GM21825 (cell line): ENCODE measurements around the gene TMEM263.
"Not testable (repeated sequence)": the region's sequence is repeated elsewhere in the genome, so short reads cannot be mapped to it uniquely, and the experiment has no call there.

Source experiments
- ATAC-seq: cut with Tn5 transposase; IDR thresholded peaks from one replicate; pipeline ENCODE4 v1.9.1; 2021; ENCODE audit warnings: mild to moderate bottlenecking, moderate library complexity; ENCODE audit not compliant: unreplicated experiment

The TMEM263 gene

DNA sequence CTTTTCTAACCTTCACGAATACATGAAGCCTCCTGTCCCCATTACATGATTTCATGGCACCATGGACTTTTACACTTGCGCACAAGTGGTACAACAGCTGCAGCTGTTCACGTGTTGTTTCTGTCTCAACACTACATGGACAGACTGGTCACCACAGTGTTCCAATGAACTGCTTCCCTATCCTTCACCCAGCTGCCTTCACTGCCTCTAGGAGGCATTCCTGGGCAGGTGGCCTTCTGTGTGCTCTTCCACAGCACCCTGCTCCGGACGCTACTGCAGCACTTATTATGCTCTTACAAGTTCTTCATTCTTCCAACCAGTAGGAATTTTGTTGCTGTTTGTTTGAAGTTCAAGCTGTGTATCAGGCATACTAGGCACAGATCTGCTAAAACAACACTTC is 29.8 kb downstream of the TMEM263 start:
- no peak for ATAC-seq

DNA sequence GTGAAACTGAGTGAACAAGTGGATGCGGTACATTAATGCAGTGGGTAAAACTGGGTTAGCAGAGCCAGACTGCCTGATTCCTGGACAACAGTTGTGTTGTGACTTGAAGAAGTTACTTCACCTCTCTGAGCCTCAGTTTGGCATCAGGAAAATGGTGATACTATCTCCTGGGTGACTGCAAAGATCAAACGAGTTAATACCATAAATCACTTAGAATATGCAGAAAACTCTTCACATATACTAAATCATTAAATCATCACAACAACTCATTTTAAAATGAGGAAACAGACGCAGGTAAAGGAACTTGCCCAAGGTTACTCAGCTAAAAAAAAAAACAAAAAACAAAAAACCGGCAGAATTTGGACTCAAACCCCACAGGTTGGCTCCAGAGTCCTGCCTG is 30.4 kb downstream of the TMEM263 start:
- ATAC-seq, result no peak

DNA sequence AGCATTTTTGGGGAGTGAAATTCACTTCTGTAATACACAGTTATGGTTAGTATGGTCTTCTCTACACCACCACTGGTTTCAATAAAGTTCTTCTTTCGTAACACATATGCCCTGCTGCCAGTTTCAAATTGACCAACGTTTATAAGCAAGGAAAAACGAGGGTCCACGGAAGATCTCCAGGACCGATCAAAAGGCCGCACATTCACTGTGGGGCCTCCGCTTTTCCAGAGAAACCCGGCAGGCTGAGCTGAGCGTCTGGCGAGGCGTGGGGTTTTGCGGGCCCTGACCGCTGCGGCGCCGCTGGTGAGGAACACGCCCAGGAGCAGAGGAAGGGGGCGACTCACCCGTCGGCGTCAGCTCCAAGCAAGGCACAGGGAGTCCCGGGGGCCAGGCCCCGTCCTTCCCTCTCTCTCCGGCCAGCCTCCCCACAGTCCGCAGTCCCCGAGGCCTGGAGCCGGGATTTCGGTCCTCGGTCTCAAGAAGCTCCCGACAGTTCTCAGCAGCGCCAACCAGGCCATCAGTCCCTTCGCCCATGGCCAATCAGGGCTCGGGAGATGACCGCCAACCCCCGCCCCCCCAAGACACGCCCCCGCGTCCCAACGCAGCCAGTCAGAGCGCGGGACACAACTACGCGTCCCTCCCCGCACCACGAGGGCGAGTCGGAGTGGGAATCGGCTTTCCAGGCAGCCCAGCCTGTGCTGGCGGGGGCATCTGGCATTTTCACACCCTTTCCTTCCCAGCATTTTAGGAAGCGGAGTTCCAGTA is 31.1 kb downstream of the TMEM263 start, which contains the start of gene MTERF2:
MTERF2 (minus strand) TSS at position 522 of the 765 bp plus-strand sequence. CDS start 8,432 bp downstream, outside the sequence.
- ATAC-seq, result peak; percentile 94

DNA sequence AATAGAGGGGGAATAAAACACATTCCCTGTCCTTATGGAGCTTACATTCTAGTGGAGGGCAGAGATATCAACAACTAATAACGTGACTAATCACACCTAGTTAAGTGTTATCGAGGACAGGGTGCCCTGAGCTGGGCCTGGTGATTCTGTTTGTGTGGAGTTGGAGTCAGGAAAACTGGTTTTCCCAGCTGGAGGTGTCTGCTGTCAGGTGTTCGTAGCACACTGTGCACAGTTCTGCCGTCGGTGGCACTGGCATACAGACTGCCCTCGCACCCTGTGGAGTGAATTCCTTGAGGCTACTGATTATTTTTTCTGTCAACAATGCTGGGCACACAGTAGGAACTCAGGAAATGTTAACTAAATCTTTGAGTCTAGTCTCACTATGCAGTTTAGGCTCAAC is 32.1 kb downstream of the TMEM263 start:
- ATAC-seq, result no peak

DNA sequence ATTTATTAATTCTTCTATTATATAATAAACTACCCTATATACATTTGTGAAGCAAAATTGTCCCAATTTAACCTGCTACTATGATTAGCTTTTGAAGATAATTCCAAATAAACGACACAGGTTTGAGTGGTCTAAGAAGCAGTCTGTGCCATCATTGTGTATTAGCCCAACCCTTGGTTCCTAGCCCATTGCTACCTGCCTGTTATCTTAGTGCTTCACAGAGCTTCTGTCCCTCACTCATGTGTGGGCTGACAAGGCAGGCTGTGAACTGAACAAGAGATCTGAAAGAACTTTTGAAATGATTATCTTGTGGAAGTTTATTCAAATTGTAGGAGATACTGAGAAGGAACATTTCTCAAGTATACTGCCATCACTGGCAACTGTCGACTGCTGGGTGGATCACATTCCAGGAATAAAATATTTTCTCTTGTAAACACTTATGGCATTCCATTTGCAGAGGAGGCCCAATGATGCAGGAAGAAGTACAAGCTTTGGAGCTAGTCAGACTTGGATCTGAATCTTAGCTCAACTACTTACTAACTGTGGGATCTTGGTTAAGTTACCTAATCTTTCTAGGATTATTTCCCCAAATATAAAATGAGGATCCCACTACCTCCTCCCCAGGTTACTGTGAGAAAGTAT is 39.0 kb downstream of the TMEM263 start:
- no peak for ATAC-seq

DNA sequence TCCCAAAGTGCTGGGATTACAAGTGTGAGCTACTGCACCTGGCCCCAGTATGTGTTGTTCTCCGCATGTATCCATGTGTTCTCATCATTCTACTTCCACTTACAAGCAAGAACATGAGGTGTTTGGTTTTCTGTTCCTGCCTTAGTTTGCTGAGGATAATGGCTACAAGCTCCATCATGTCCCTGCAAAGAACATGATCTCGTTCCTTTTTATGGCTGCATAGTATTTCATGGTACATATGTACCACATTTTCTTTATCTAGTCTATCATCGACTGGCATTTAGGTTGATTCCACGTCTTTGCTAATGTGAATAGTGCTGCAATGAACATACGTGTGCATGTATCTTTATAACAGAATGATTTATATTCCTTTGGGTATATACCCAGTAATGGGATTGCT is 40.4 kb downstream of the TMEM263 start:
- ATAC-seq, result not testable (repeated sequence)

DNA sequence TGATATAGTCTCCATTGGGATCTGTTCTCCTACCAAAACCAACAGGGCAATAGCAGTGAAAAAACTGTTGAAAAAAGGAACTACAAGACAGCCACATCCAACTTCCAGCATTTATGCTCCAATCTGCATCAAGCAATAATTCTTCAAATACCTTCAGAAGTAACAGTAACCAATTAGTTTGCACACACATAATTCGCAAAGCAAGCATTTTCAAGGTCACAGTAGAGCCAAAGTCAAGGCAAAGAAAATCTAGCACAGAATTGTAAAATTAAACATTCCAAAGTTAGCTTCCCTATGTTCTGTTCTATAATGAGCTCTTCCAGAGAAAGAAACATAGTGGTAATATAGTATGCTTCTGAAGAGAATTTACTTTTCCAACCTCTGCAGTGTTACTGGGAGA is 42.2 kb downstream of the TMEM263 start:
- ATAC-seq, result no peak

DNA sequence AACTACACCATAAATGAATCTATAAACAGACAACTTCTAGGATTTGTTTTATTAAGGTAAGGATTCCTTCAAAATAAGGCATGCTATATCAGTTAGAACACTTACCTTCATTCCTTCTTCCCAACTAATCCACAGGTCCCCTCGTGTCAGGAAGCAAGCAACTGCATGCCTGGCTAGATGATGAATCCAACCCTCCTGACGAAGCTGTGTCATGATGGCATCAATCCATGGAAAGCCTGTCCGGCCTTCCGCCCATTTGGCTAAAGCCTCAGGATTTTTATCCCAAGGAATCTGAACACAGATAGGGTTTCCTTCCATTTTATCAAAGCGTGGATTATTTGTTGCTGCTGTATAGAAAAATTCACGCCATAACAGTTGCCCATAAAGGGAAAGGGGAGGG is 43.7 kb downstream of the TMEM263 start:
- ATAC-seq, result no peak

DNA sequence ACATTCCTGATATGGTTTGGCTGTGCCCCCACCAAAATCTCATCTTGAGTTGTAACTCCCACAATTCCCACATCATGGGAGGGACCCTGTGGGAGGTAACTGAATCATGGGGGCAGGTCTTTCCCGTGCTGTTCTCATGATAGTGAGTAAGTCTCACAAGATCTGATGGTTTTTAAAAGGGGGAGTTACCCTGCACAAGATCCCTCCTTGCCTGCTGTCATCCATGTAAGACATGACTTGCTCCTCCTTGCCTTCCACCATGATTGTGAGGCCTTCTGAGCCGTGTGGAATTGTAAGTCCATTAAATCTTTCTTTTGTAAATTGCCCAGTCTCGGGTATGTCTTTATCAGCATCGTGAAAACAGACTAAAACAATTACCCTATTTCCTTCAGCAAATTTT is 47.0 kb downstream of the TMEM263 start:
- ATAC-seq, result not testable (repeated sequence)

DNA sequence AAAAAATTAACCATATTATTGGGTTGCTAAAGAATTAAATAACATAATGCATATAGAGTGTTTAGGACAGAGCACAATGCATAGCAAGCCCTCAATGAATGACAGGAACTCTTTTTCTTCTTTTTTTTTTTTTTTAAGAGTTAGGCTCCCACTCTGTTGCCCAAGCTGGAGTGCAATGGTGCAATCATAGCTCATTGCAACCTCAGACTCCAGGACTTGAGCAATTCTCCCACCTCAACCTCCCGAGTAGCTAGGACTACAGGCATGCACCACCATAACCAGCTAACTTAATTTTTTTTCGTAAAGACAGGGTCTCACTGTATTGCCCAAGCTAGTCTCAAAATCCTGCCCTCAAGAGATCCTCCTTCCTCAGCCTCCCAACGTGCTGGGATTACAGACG is 51.7 kb downstream of the TMEM263 start:
- no peak for ATAC-seq

DNA sequence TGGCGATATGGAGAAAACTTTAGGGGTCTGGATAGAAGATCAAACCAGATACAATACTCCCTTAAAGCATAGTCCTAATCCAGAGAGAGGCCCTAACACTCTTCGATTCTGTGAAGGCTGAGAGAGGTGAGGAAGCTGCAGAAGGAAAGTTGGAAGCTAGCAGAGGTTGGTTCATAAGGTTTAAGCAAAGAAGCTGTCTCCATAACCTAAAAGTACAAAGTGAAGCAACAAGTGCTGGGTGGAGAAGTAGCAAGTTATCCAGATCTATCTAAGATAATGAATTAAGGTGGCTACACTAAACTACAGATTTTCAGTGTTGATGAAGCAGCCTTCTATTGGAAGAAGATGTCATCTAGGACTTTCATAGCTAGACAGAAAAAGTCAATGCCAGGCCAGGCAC is 55.8 kb downstream of the TMEM263 start:
- no peak for ATAC-seq

DNA sequence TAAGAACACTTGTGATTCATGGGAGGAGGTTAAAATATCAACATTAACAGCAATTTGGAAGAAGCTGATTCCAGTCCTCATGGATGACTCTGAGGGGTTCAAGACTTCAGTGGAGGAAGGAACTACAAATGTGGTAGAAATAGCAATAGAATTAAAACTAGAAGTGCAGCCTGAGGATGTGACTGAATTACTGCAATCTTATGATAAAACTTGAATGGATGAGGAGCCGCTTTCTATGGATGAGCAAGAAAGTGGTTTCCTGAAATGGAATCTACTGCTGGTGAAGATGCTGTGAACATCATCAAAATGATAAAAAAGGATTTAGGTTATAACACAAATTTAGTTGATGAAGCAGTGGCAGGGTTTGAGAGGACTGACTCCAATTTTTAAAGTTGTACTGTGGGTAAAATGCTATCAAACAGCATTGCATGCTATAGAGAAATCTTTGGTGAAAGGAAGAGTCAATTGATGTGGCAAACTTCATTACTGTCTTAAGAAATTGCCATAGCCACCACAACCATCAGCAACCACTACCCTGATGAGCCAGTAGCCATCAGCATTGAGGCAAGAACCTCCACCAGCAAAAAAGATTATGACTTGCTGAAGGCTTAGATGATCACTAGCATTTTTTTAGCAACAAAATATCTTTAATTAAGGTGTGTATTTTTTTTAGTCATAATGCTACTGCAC is 57.2 kb downstream of the TMEM263 start:
- no peak for ATAC-seq

DNA sequence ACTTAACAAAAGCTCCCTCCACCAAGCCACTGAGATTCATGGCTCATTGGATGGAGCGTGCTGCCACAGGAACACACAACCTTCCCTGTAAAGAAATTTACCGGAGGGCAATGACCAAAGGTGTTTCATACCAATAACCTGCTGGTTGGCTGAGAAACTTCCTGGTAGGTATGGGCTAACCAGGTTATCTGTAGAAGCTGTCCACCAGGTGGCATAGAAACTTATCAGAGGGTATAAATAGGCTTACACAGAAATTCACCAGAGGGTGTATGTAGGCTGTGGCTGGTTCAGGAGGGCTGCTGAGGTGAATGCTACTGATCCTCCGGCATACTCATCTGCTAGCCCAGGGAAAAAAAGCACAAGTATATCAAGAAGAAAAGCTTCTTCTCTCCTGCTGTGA is 58.3 kb downstream of the TMEM263 start:
- no peak for ATAC-seq

DNA sequence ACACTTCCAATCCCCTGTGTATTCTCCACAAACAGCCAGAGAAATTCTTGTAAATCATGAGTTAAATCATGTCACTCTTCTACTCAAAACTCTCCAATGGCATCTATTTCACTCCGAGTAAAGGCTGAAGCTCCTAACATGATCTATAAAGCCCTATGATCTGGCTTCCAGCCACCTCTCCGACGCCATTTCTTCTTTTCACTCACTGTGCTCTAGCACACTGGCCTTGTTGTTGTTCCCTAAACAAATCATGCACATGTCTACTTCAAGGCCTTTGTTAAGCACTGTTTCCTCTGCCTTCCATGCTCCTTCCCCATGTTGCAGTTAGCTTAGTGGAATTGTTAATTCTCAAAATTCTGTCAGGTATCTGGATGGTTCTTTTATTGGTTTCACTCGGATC is 61.3 kb downstream of the TMEM263 start:
- no peak for ATAC-seq

DNA sequence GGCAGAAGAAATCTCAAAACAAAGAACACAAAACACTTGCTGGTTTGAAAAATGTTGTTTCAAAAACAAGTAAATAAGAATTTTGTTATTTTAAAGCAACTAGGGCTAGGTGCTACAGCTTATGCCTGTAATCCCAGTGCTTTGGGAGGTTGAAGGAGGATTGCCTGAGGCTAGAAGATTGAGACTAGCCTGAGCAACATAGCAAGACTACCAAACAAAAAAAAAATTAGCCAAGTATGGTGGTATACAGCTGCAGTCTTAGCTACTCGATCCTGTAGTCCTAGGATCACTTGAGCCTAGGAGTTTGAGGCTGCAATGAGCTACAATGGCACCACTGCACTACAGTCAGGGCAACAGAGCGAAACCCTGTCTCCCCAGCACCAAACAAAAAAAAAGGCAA is 63.8 kb downstream of the TMEM263 start:
- no peak for ATAC-seq
